ENCODE results near the gene RBM41.

- TF ChIP-seq TCF4 (CRISPR knock-in tag; IDR thresholded peaks at IDR 0.05; ENCODE audit: borderline replicate concordance) (no peak), PATZ1 (CRISPR knock-in tag; IDR thresholded peaks at IDR 0.05; ENCODE audit: borderline replicate concordance) (no peak), ARNTL (CRISPR knock-in tag; IDR thresholded peaks at IDR 0.05; ENCODE audit: borderline replicate concordance, low read depth) (no peak), BACH2 (CRISPR knock-in tag; IDR thresholded peaks at IDR 0.05; ENCODE audit: borderline replicate concordance) (no peak), GLIS3 (CRISPR knock-in tag; IDR thresholded peaks at IDR 0.05) (no peak), POU6F1 (CRISPR knock-in tag; IDR thresholded peaks at IDR 0.05; ENCODE audit: borderline replicate concordance, low read depth) (no peak), CSRNP3 (CRISPR knock-in tag; IDR thresholded peaks at IDR 0.05) (no peak), ISL1 (CRISPR knock-in tag; IDR thresholded peaks at IDR 0.05) (no peak), CREB5 (CRISPR knock-in tag; IDR thresholded peaks at IDR 0.05; ENCODE audit: low read depth) (no peak), ZFP3 (CRISPR knock-in tag; IDR thresholded peaks at IDR 0.05) (0 out of 2 replicates have a peak, but pooled peaks have one; percentile 12), ZNF565 (CRISPR knock-in tag; conservative IDR thresholded peaks at IDR 0.05; ENCODE audit: low read depth) (no peak), PPARA (CRISPR knock-in tag; IDR thresholded peaks at IDR 0.05; ENCODE audit: borderline replicate concordance) (no peak), RARB (CRISPR knock-in tag; IDR thresholded peaks at IDR 0.05) (no peak)
Observed at GRCh38 chrX:107118322-107119147, at the start of gene RBM41.
